K562 (cell line): ENCODE results near the gene CLEC10A. TPM values are rescaled to one million over a fixed set of nuclear protein-coding genes. Genes with fewer than 3 reads are reported as not detected.

Experiments
- ARID1B ChIP-seq: fragments of 450-650 bp; IDR thresholded peaks from 2 replicates; pipeline ENCODE4 v1.6.1; 2016; ENCODE audit warnings: antibody characterized with exemption, mild to moderate bottlenecking, inconsistent platforms
- CREB3 ChIP-seq: fragments of 450-650 bp; conservative IDR thresholded peaks from 2 replicates; pipeline ENCODE4 v1.6.1; 2016; ENCODE audit warnings: missing genetic modification characterization, low read depth, mild to moderate bottlenecking, missing compliant biosample characterization, moderate library complexity
- DPF2 ChIP-seq: fragments of 450-650 bp; IDR thresholded peaks from 2 replicates; pipeline ENCODE4 v1.6.1; 2016
- EGR1 ChIP-seq: fragments of 450-650 bp; conservative IDR thresholded peaks from 2 replicates; pipeline ENCODE4 v1.6.1; 2017; ENCODE audit warnings: mild to moderate bottlenecking
- ETV5 ChIP-seq: sonication (generic); formaldehyde crosslinking; IDR thresholded peaks from 2 replicates; pipeline ENCODE4 v1.4.0; 2020; ENCODE audit warnings: low read depth, mild to moderate bottlenecking, missing genetic modification reagents
- FOSL1 ChIP-seq: fragments of 200-800 bp; sonication (Bioruptor generic); conservative IDR thresholded peaks from 2 replicates; pipeline ENCODE4 v1.6.1; 2016; ENCODE audit warnings: missing genetic modification characterization, missing compliant biosample characterization
- GABPA ChIP-seq: fragments of 200-800 bp; sonication (Bioruptor generic); conservative IDR thresholded peaks from 2 replicates; pipeline ENCODE4 v1.6.1; 2016; ENCODE audit warnings: low read depth, missing genetic modification characterization, missing compliant biosample characterization
- HDAC1 ChIP-seq, 2 experiments: fragments of 450-650 bp; IDR thresholded peaks; 2 replicates each; pipeline ENCODE4 v1.6.1; 2016 to 2017; ENCODE audit warnings: inconsistent platforms in 1 of 2, mild to moderate bottlenecking in 1 of 2, moderate library complexity in 1 of 2
- HNRNPH1 ChIP-seq: fragments of 200-400 bp; formaldehyde crosslinking; optimal IDR thresholded peaks from 2 replicates; pipeline ENCODE3; 2017; ENCODE audit warnings: low read depth, mild to moderate bottlenecking, low read length, moderate library complexity
- MTA2 ChIP-seq: fragments of 450-650 bp; IDR thresholded peaks from 2 replicates; pipeline ENCODE4 v1.6.1; 2016; ENCODE audit warnings: low read depth
- NFIC ChIP-seq: fragments of 450-650 bp; IDR thresholded peaks from 2 replicates; pipeline ENCODE4 v1.6.1; 2017; ENCODE audit warnings: mild to moderate bottlenecking, inconsistent platforms
- PURB ChIP-seq: sonication (generic); formaldehyde crosslinking; IDR thresholded peaks from 2 replicates; pipeline ENCODE4 v1.9.0; 2021; ENCODE audit warnings: low read depth, mild to moderate bottlenecking, missing genetic modification reagents
- RBM22 ChIP-seq: fragments of 200-400 bp; formaldehyde crosslinking; IDR thresholded peaks from 2 replicates; pipeline ENCODE4 v1.6.1; 2018; ENCODE audit warnings: low read length, low read depth; ENCODE audit not compliant: poor library complexity, severe bottlenecking
- TAL1 ChIP-seq: fragments of 450-650 bp; IDR thresholded peaks from 2 replicates; pipeline ENCODE4 v1.6.1; 2016; ENCODE audit warnings: mild to moderate bottlenecking
- ZBTB1 ChIP-seq: sonication (generic); formaldehyde crosslinking; IDR thresholded peaks from 2 replicates; pipeline ENCODE4 v1.8.1; 2023; ENCODE audit warnings: missing genetic modification reagents, low read depth, mild to moderate bottlenecking, borderline replicate concordance
- ZKSCAN1 ChIP-seq: fragments of 150-350 bp; IDR thresholded peaks from 2 replicates; pipeline ENCODE4 v1.6.1; 2016; ENCODE audit warnings: low read depth, low read length
- ZNF639 ChIP-seq, 2 experiments: fragments of 200-800 bp in 1 of 2; sonication (Bioruptor generic) in 1 of 2; sonication (generic) in 1 of 2; formaldehyde crosslinking in 1 of 2; IDR thresholded peaks in 1 of 2; conservative IDR thresholded peaks in 1 of 2; 2 replicates each; pipeline versions ENCODE4 v1.5.0 to v1.6.1; 2016 to 2020; ENCODE audit warnings: missing compliant biosample characterization in 1 of 2, missing genetic modification characterization in 1 of 2, missing genetic modification reagents in 1 of 2
- ZNF785 ChIP-seq: fragments of 250-450 bp; sonication (Bioruptor Pico); IDR thresholded peaks from 2 replicates; pipeline ENCODE4 v1.4.0; 2020; ENCODE audit warnings: mild to moderate bottlenecking
- polyA plus RNA-seq, 8 experiments: library from polyadenylated mRNA; depleted of rRNA in 4 of 8; stranded (reverse) in 5 of 8; unstranded in 3 of 8; fragments of >200 nt; fragmentation: Nextera tagmentation in 2 of 8; fragmentation: Illumina TruSeq in 1 of 8; extraction: Ambion mirVana in 2 of 8; extraction: Trizol in 1 of 8; gene quantifications; 2 replicates each; pipeline versions ENCODE4 v1.2.1 to v1.2.3, GENCODE V29; 2011 to 2014; ENCODE audit warnings: inconsistent platforms in 1 of 8, missing spikeins in 1 of 8
- total RNA-seq, 7 experiments: library from RNA; depleted of rRNA in 6 of 7; stranded (reverse); fragments of >200 nt in 6 of 7; fragmentation: Illumina TruSeq in 2 of 7; extraction: Trizol in 2 of 7; gene quantifications; 2 replicates each; pipeline versions ENCODE4 v1.2.1 to v1.2.3, GENCODE V29; 2011 to 2021; ENCODE audit warnings: low replicate concordance in 1 of 7
- TF ChIP-seq, protein P1 (sequence below): fragments of 250-450 bp; sonication (Bioruptor Pico); IDR thresholded peaks from 2 replicates; pipeline ENCODE4 v1.9.0; 2021; ENCODE audit warnings: mild to moderate bottlenecking
- TF ChIP-seq, protein P2 (sequence below): fragments of 250-450 bp; sonication (Bioruptor Pico); IDR thresholded peaks from 2 replicates; pipeline ENCODE4 v1.9.0; 2021; ENCODE audit warnings: mild to moderate bottlenecking, inconsistent platforms

Gene CLEC10A
- total and polyA plus RNA-seq, 9 of the 15 experiments (the other 6 are each of a cell fraction or from before 2014, with no cell fraction given): 0.04 to 0.11 (median 0.05) TPM; not detected in 6

- TF ChIP-seq PURB: no peak
- peak; percentile 38; the same call in 1 of the 2 replicates for TF ChIP-seq EGR1
- no peak for TF ChIP-seq RBM22
- TF ChIP-seq MTA2: 0 out of 2 replicates have a peak, but pooled peaks have one; percentile 24
- TF ChIP-seq, protein P1, sequence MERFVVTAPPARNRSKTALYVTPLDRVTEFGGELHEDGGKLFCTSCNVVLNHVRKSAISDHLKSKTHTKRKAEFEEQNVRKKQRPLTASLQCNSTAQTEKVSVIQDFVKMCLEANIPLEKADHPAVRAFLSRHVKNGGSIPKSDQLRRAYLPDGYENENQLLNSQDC (CRISPR knock-in tag): no peak
- peak; percentile 50 for TF ChIP-seq TAL1
- peak; percentile 55; the same call in 1 of the 2 replicates for TF ChIP-seq ZBTB1 (CRISPR knock-in tag)
- TF ChIP-seq DPF2: peak; percentile 61
- peak; percentile 36; the same call in 1 of the 2 replicates for TF ChIP-seq GABPA
- 0 out of 4 replicates have a peak, but pooled peaks of 1 of the 2 experiments have one; percentile 37 for TF ChIP-seq ZNF639 (CRISPR knock-in tag; conservative IDR thresholded peaks at IDR 0.05 in 1 of 2, IDR thresholded peaks at IDR 0.05 in 1 of 2)
- TF ChIP-seq ARID1B: peak; percentile 81
- no peak for TF ChIP-seq ZNF785
- peak; percentile 93 for TF ChIP-seq FOSL1
- no peak for TF ChIP-seq CREB3 (tag)
- 0 out of 4 replicates have a peak, but pooled peaks of 1 of the 2 experiments have one; percentile 32 for TF ChIP-seq HDAC1 (IDR thresholded peaks at IDR 0.05)
- TF ChIP-seq ETV5: peak; percentile 69; the same call in 1 of the 2 replicates
- peak; percentile 97 for TF ChIP-seq ZKSCAN1
- TF ChIP-seq, protein P2, sequence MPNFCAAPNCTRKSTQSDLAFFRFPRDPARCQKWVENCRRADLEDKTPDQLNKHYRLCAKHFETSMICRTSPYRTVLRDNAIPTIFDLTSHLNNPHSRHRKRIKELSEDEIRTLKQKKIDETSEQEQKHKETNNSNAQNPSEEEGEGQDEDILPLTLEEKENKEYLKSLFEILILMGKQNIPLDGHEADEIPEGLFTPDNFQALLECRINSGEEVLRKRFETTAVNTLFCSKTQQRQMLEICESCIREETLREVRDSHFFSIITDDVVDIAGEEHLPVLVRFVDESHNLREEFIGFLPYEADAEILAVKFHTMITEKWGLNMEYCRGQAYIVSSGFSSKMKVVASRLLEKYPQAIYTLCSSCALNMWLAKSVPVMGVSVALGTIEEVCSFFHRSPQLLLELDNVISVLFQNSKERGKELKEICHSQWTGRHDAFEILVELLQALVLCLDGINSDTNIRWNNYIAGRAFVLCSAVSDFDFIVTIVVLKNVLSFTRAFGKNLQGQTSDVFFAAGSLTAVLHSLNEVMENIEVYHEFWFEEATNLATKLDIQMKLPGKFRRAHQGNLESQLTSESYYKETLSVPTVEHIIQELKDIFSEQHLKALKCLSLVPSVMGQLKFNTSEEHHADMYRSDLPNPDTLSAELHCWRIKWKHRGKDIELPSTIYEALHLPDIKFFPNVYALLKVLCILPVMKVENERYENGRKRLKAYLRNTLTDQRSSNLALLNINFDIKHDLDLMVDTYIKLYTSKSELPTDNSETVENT (CRISPR knock-in tag): no peak
- TF ChIP-seq HNRNPH1: no peak
- TF ChIP-seq NFIC: peak; percentile 93
Observed at GRCh38 chr17:7060165-7060891, 19.7 kb downstream of the CLEC10A start (continued).
